Measurements from ENCODE around the gene TJP3.

DNA sequence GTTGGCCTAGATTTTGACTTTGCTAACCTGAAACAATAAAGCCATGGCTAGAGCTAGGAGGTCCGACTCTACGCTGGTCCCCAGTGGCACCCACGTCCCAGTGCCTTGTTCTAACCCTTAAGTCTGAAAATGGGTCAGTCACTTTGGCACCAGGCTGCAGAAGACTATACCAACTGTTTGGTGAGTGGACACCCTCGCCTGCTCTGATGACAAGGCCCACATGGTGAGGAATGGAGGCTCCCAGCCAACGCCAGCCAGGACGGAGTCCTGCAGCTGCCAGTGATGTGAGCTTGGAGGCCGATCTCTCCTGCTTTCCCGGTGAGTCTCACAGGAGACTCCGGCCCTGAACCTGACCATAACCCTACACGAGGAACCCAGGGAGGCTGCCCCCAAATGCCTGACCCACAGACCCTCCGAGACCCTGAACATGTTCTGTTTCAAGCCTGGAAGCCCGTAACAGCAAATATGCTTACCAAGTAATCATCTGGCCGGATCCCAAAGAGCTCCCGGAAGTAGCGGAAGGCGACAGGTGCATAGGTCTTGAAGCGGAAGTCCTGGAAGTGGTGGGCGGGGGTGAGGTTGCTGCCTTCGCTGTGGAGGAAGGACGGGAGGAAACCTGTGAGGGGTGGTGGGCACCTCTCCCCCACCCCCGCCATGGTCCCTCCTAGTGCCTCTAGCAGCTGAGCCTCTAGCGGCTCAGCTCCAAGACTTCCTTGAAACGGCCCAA lies 47.5 kb upstream of the TJP3 start:
- TF ChIP-seq EZH2 (IDR thresholded peaks at IDR 0.05) = no peak
- no peak for TF ChIP-seq POLR2AphosphoS5 (IDR thresholded peaks at IDR 0.05; ENCODE audit: borderline replicate concordance, low read depth, low read length)
- no peak for TF ChIP-seq FOXP2 (optimal IDR thresholded peaks at IDR 0.05; ENCODE audit: control extremely low read depth, extremely low read length, insufficient read depth)

Data from SK-N-MC (cell line).